Mononuclear cell (primary cell): Measurements from ENCODE around the gene KIAA1671. TPM values are rescaled to one million over a fixed set of nuclear protein-coding genes. Genes with fewer than 3 reads are reported as not detected.

ENCODE experiments used
- H3K27me3 ChIP-seq: 2 replicates; pipeline ENCODE4 v1.6.0; 2011; ENCODE audit warnings: low read length, control low read depth; ENCODE audit not compliant: insufficient read depth
- H3K4me1 ChIP-seq: 2 replicates; pipeline ENCODE4 v1.5.1; 2011; ENCODE audit warnings: mild to moderate bottlenecking, low read length, control low read depth; ENCODE audit not compliant: insufficient read depth
- H3K4me3 ChIP-seq: 2 replicates; pipeline ENCODE4 v1.5.1; 2011; ENCODE audit warnings: mild to moderate bottlenecking, low read length, moderate library complexity
- H3K9me3 ChIP-seq: 2 replicates; pipeline ENCODE4 v1.5.1; 2011; ENCODE audit warnings: low read depth, mild to moderate bottlenecking, control low read depth, low read length
- total RNA-seq: library from RNA; depleted of rRNA; stranded (reverse); fragments of >200 nt; gene quantifications from one replicate; pipeline ENCODE4 v1.2.3, GENCODE V29; 2012

KIAA1671 gene
- total RNA-seq, 1 donor: 0.31 TPM

GRCh38 chr22:25114369-25115362 is 162.2 kb downstream of the KIAA1671 start:
- H3K4me1 ChIP-seq: peaks cover 6% of the 10 kb centered on the region
- no peaks in the 10 kb centered on the region for H3K9me3 ChIP-seq
- no peak overlapping the region for H3K4me3 ChIP-seq
- H3K27me3 ChIP-seq: peaks cover 9% of the 10 kb centered on the region

DNA sequence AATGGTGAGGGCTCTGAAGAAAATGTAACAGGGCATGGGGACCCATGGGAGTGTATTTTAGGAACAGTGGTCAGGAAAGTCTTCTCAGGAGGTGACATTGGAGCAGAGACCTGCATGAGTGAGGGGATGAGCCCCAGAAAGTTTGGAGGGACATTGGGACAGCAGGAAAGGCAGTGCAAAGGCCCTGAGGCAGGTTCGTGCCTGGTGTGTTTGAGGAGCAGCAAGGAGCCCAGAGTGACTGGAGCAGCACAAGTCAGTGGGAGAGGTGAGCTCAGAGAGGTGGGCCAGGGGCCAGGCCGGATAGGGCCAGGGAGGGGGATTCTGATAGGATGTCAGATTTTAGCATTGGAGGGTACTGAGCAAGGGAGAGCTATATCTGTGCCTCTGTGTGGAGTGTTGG is 167.1 kb downstream of the KIAA1671 start:
- no peaks in the 10 kb centered on the region for H3K4me1 ChIP-seq
- H3K9me3 ChIP-seq: no peaks in the 10 kb centered on the region
- H3K27me3 ChIP-seq: no peaks in the 10 kb centered on the region
- no peak overlapping the region for H3K4me3 ChIP-seq

DNA sequence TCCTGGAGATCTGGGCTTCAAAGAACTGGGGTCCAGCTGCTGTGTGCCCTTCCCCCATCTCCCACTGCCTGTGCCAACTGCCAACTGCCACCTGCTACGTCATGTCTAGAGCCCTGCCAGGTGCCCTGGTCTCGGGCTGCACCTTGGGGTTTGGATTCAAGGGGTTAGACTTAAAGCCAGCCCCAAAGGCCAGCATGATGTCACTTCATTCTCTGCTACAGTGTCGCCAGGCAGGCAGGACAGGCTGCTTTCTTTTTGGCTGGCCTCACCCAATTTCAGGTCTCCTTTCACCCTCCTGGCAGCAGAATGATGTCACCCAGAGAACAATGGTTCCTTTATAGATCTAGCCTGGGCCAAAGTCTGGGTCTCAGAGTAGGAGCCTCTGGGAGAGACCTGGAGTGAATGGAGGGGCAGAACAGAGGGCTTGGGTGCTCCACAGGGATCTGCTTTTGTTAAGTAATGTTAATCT is 167.6 kb downstream of the KIAA1671 start:
- Histone ChIP-seq H3K4me1 (no peaks in the 10 kb centered on the region), H3K4me3 (no peak overlapping the region), H3K27me3 (no peaks in the 10 kb centered on the region), H3K9me3 (no peaks in the 10 kb centered on the region)

DNA sequence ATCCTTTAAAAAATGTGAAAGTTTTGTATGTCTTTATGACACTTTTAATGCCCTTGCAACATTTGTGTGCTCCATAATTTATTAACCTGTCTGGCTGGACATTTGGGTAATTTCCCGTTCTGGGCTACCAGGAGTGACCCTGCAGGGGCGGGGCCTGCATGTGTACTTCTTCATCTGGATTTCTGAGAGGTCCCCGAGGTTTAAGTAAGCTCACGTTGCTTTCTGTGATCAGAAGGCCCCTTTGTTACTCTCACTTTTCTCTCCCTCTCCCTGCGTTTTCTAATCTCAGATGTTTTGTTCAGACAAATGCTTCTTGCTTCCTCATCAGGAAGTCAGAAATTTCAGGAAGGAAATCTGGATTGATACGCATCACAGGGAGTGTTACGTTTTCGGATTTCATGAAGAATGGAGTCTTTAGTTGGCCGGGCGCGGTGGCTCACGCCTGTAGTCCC is 168.3 kb downstream of the KIAA1671 start:
- no peaks in the 10 kb centered on the region for H3K27me3 ChIP-seq
- H3K9me3 ChIP-seq: no peaks in the 10 kb centered on the region
- no peaks in the 10 kb centered on the region for H3K4me1 ChIP-seq
- no peak overlapping the region for H3K4me3 ChIP-seq

- Histone ChIP-seq H3K9me3 (no peaks in the 10 kb centered on the region), H3K4me1 (no peaks in the 10 kb centered on the region), H3K4me3 (no peak overlapping the region), H3K27me3 (no peaks in the 10 kb centered on the region)
Observed at GRCh38 chr22:25122136-25122764, 169.7 kb downstream of the KIAA1671 start.

DNA sequence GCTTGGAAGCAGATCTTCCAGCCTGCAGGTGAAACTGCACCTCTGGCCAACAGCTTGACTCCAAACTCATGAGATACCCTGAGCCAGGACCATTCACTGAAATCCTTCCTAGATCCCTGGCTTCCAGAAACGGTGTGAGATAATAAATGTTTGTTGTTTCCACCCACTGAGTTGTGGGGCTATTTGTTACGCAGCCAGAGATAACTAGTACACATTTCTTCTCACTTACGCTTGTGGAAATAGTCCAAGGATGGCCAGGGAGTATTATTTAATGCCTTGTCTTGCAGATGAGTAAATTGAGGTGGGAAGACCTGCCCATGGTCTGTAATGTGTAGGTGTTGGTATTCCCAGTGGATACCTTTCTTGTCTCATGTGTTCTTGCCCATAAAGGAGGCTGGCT is 171.2 kb downstream of the KIAA1671 start:
- Histone ChIP-seq H3K9me3 (no peaks in the 10 kb centered on the region), H3K27me3 (no peaks in the 10 kb centered on the region), H3K4me1 (no peaks in the 10 kb centered on the region), H3K4me3 (no peak overlapping the region)

- H3K4me1 ChIP-seq: no peaks in the 10 kb centered on the region
- no peak overlapping the region for H3K4me3 ChIP-seq
- H3K27me3 ChIP-seq: no peaks in the 10 kb centered on the region
- H3K9me3 ChIP-seq: no peaks in the 10 kb centered on the region
Observed at GRCh38 chr22:25125693-25126357, 173.3 kb downstream of the KIAA1671 start.

- H3K4me1 ChIP-seq: no peaks in the 10 kb centered on the region
- H3K27me3 ChIP-seq: no peaks in the 10 kb centered on the region
- H3K9me3 ChIP-seq: no peaks in the 10 kb centered on the region
- H3K4me3 ChIP-seq: no peak overlapping the region
Observed at GRCh38 chr22:25126510-25126909, 174.0 kb downstream of the KIAA1671 start.

DNA sequence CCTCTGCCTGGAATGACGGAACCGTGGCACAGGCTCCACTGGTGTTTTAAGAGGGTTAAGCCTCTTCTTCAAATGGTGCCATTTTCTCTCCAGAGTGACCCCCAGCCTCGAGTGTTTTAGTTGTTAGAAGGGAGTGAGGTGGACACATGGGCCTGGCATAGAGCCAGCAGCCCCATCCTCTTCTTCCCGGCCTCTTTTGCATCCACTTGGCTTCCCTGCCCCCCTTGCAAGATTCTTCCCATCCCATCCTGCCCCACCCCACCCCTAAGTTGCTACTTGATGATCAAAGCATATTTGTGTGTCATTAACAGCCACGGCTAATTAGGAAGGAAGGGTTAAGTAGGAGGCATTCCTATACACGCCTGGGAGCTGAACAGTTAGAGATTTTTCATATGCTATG is 174.8 kb downstream of the KIAA1671 start:
- no peaks in the 10 kb centered on the region for H3K9me3 ChIP-seq
- H3K4me1 ChIP-seq: no peaks in the 10 kb centered on the region
- no peaks in the 10 kb centered on the region for H3K27me3 ChIP-seq
- H3K4me3 ChIP-seq: no peak overlapping the region

DNA sequence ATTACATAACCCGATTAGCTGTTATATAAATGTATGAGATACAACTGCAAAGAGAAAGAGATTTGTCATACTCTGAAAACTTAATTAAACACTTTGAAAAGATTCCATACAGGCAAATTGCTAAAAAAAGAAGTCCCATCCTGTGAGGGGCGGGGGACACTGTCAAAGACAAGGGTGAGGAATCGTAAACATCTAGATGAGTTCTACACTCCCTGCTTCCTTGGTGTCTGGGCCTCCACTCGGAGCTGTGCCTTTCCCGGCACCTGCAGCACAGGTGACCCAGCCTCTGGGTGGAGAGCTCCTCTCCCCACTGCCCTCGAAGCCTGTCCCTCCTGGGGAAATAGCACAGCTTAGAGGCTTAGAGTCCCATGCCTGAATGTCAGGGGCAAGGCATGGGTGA is 177.9 kb downstream of the KIAA1671 start:
- H3K4me1 ChIP-seq: no peaks in the 10 kb centered on the region
- no peaks in the 10 kb centered on the region for H3K9me3 ChIP-seq
- no peaks in the 10 kb centered on the region for H3K27me3 ChIP-seq
- H3K4me3 ChIP-seq: no peak overlapping the region

- Histone ChIP-seq H3K4me3 (no peak overlapping the region), H3K9me3 (no peaks in the 10 kb centered on the region), H3K4me1 (no peaks in the 10 kb centered on the region), H3K27me3 (no peaks in the 10 kb centered on the region)
Observed at GRCh38 chr22:25131198-25131887, 178.8 kb downstream of the KIAA1671 start.

GRCh38 chr22:25134028-25134427 is 181.5 kb downstream of the KIAA1671 start:
- Histone ChIP-seq H3K4me3 (no peak overlapping the region), H3K9me3 (no peaks in the 10 kb centered on the region), H3K4me1 (no peaks in the 10 kb centered on the region), H3K27me3 (no peaks in the 10 kb centered on the region)

- Histone ChIP-seq H3K4me1 (no peaks in the 10 kb centered on the region), H3K9me3 (no peaks in the 10 kb centered on the region), H3K4me3 (no peak overlapping the region), H3K27me3 (no peaks in the 10 kb centered on the region)
Observed at GRCh38 chr22:25134451-25134850, 181.9 kb downstream of the KIAA1671 start.

- H3K4me3 ChIP-seq: no peak overlapping the region
- H3K9me3 ChIP-seq: no peaks in the 10 kb centered on the region
- no peaks in the 10 kb centered on the region for H3K4me1 ChIP-seq
- no peaks in the 10 kb centered on the region for H3K27me3 ChIP-seq
Observed at GRCh38 chr22:25136953-25137576, 184.5 kb downstream of the KIAA1671 start.
